DMS114 treated with DMSO at 0.1 percent for 48 hours (cell line): Measurements from ENCODE around the gene ADCY10.
"Not testable (repeated sequence)": the region's sequence is repeated elsewhere in the genome, so short reads cannot be mapped to it uniquely, and the experiment has no call there.

Experiments
- DNase-seq: peaks from one replicate; lab custom pipeline; 2025; ENCODE audit not compliant: unreplicated experiment; lab: John Stamatoyannopoulos, UW

ADCY10 gene

GRCh38 chr1:167882376-167882775 lies 31.6 kb downstream of the ADCY10 start:
- DNase-seq, result no peak

DNA sequence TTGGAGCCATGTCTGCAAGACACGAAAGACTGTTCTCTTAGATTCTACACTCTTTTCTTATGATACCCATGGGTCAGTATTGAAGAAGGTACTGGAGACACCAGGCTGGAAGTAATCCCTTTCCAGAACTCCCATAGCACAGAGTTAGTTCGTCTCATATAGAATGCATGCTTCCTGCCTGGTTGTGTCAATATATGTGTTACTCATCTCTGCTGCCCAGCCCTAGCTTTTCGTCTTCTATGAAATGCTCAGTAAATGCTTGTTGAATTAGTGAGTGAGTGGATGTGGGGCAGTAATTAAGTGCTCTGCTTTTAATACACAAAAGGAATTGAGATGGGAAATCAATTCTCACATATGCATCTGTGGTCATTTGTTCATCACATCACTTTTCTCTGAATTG lies 32.1 kb downstream of the ADCY10 start:
- DNase-seq, result no peak

DNA sequence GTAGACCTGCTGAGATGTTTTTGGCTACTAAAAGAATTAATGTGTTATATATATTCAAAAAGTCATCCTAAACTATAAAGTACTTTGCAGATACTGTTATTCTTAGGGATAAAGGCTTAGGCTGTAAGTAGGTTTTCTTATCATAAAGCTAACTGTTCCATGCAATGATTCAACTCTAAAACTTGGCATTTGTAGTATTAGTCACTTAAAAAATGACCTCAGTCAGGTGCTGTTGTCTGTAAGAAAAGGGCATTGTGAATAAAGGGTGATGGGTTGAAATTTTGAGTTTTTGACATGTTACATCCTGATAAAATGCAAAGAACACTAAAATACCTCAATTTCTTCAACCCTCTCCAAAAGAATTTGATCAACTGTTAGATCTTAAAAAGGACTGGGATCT lies 32.9 kb downstream of the ADCY10 start:
- DNase-seq, result no peak

GRCh38 chr1:167880580-167881021 lies 33.3 kb downstream of the ADCY10 start:
- no peak for DNase-seq

DNA sequence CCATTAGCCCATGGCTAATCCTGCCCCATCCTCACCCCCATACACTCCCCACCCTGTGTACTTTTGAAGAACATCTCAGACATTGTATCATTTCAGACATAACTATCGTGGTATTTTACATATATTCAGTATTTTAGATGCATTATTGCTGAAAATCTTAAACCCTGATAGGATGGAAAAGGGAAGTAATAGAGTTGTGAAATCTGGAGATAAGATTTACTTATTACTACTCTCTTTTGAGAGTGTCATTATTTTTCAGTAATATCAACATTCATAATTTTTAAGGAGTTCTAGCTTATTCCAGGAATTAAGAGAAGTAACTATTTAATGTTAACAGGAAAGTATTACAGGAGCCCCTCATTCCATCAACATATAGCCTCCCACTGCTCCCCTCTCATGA lies 34.4 kb downstream of the ADCY10 start:
- no peak for DNase-seq

DNA sequence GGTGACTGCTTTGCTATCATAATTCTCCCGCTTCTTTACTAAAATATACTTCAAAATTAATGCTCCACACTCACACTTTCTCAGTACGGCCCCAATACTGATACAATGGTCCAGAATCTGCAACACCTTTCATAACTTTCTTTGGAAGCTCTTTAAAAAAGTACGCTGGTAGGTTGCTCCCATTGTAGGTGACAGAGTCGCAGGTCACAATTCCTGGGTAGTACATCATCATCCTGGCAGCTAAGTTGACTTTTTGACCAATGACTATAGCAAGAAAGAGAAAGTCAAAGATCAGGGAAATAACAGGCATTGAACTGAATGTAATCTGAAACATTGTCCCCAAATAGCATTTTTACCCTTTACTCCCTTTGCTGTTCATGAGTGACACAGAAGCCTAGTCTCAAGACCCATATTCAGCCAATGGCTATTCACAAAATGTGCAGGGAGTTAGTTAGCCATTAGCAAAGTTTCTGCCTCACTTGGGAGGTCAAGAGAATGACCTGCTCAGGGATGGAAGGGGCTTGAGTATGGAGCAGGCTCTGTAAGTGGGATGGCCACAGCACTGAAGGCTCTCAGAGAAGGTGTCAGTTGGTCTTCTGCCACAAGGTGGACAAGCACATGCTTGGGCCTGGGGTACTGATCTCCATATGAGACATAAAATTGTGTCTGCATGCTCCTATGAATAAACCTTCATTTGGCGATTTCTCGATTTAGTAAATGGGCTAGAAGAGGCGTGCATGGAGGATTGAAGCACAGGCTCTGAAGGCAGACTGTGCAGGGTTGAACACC lies 35.4 kb downstream of the ADCY10 start:
- DNase-seq, result no peak

GRCh38 chr1:167876597-167877175 lies 37.2 kb downstream of the ADCY10 start:
- DNase-seq, result no peak

- no peak for DNase-seq
Measured at GRCh38 chr1:167871331-167871730, 42.6 kb downstream of the ADCY10 start.

- not testable (repeated sequence) for DNase-seq
Measured at GRCh38 chr1:167869157-167870001, 44.6 kb downstream of the ADCY10 start.

- DNase-seq, result not testable (repeated sequence)
Measured at GRCh38 chr1:167866739-167867414, 47.1 kb downstream of the ADCY10 start.

GRCh38 chr1:167866326-167866725 lies 47.6 kb downstream of the ADCY10 start:
- not testable (repeated sequence) for DNase-seq

GRCh38 chr1:167865804-167866308 lies 48.1 kb downstream of the ADCY10 start:
- DNase-seq, result not testable (repeated sequence)

DNA sequence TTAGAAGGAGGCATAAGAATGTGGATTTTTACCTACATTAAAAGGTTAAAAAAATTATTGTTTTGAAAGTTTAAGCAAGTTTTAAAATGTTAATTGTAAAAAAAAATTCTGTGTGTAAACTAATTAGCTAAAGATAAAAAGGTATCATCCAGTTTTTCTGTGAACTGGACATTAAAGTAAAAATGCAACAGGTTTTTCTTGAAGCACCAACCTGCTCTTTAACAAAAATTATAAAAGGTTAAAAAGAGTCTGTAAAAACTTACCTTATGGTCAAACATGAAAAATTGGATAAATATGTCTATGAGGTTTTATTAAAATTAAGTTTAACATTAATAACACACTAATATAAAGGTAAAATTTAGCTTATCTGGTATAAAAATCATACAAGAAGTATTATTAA lies 48.7 kb downstream of the ADCY10 start:
- not testable (repeated sequence) for DNase-seq

DNA sequence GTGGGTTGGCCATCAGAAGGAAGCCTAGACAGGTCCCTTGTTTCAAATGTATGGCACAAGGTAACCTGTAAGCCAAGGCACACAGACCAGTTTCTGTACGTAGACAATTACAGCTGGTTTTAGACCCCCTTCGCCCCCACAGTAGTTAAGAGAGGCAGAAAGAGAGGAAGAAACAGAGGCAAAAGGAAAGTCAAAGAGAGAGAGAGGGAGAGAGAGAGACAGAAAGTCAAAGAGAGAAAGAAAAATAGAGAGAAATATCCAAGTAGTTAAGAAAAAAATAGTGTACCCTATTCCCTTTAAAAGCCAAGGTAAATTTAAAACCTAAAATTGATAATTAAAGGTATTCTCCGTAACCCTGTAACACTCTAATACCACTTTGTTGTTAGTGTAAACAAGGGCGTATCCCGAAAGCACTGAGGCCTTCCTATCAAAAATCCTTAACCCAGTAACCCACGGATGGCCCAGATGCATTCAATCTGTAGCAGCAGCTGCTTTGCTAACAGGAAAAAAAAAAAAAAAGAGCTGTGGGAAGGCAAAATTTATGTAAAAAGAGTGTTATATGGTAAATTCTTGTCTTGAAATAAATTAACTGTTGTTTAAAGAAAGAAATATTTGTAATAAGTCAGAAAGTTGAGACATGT lies 49.4 kb downstream of the ADCY10 start:
- DNase-seq, result no peak

DNA sequence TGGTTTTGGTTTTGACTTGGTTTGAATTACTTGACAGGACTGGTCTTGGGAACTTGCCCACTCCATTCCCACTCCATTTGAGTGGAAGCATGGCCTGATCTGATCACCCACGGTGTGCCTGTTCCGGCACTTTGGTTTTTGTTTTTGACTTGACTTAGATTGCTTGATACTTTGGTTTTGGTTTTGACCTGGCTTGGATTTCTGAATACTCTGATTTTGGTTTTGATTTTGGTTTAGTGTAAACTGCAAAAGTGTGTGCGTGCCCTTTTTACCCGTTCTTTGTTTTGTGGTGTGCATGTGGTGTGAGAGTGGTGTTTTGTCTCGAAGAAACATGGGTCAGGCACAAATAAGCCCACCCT lies 50.0 kb downstream of the ADCY10 start:
- no peak for DNase-seq

GRCh38 chr1:167863191-167863920 lies 50.6 kb downstream of the ADCY10 start:
- DNase-seq, result not testable (repeated sequence)

DNA sequence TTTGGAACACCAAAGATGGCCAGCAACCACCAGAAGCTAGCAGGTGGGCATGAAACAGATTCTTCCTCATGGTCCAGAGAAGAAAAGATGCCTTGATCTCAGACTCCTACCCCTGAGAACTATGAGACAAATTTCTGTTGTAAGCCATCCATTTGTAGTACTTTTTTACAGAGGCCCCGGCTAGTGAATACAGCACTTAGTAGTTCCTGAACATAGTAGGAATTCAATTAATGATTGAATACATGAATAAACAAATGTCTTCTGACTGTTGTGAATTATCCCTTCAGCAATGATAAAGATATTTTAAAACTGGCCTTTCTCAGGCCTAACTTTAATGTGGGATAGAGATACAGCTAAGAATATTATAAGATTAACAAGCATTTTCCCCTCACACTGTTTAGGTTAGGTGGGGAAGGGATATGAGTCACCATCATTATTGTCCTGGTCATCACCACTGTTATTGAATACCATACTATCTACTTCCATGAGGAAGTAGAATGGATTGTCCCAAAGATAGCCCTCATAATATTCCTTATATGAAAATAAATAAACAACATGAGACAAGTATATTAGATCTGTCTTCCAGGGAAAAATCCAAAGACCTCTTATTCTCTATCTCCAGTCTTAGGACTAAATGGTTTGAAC lies 51.4 kb downstream of the ADCY10 start:
- DNase-seq, result no peak

DNA sequence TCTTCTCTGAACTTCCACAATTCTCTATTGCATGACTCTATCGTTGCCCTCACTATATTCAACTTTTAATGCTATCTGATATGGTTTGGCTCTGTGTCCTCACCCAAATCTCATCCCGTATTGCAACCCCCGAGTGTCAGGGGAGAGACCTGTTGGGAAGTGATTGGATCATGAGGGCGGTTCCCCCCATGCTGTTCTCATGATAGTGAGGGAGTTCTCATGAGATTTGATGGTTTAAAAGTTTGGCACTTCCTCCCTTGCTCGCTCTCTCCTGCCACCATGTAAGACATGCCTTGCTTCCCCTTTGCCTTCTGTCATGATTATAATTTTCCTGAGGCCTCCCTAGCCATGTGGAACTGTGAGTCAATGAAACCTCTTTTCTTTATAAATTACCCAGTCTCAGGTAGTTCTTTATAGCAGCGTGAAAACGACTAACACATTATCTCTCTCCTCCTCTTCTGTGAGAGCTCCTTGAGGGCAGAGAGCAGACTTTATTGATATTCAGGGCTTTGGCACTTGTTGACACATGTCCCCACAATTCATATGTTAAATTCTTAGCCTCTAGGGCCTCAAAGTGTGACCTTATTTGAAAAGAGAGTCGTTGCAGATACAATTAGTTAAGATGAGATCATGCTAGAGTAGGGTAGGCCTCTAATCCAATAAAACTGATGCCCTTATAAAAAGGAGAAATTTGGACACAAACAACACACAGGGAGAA lies 52.1 kb downstream of the ADCY10 start:
- no peak for DNase-seq
